HCT116 (cell line): ENCODE results near the gene RAP1GAP2. TPM values are rescaled to one million over a fixed set of nuclear protein-coding genes. Genes with fewer than 3 reads are reported as not detected.
A peak's percentile ranks its signal among the peaks of the same experiment; 100 is the strongest.

Experiments used
- ATAC-seq: fragments of 200-7000 bp; cut with Tn5 transposase; 2 replicates; pipeline ENCODE4 v1.9.1; 2020; ENCODE audit warnings: mild to moderate bottlenecking, moderate library complexity
- BruUV-seq: library from RNA; stranded (reverse); fragments of 400-500 nt; replicated peaks from 2 replicates; lab custom pipeline; 2021; lab: Mats Ljungman, UMichigan
- CTCF ChIA-PET: fragments of 300-600 bp; sonication (Branson Sonifier 250); formaldehyde crosslinking; loops from one replicate; lab custom pipeline; 2021; ENCODE audit warnings: antibody characterized with exemption; lab: Charles Lee
- POLR2A ChIA-PET: fragments of 300-600, 350-600 bp; sonication (Branson Sonifier 250); formaldehyde crosslinking; loops from one replicate; lab custom pipeline; 2021; ENCODE audit warnings: antibody characterized with exemption; lab: Charles Lee
- RAD21 ChIA-PET, 2 experiments: fragments of 300-600 bp; sonication (Branson Sonifier 250); formaldehyde crosslinking; loops; one replicate each; lab custom pipeline; 2023; ENCODE audit warnings: low total read pairs in 2 of 2; ENCODE audit not compliant: uncharacterized antibody in 2 of 2, unreplicated experiment in 2 of 2, low non-redundant PET in 1 of 2; lab: Charles Lee
- DNase-seq: peaks from one replicate; pipeline ENCODE4 v3.0.0-alpha.2; 2010; ENCODE audit warnings: low read depth, low spot score
- H2AFZ ChIP-seq: fragments of 200-600 bp; shearing (Covaris generic), sonication (generic); 2 replicates; pipeline ENCODE4 v1.6.1; 2017; ENCODE audit warnings: low read depth, mixed run types, mixed read lengths, antibody characterized with exemption, low read length; ENCODE audit not compliant: poor library complexity, severe bottlenecking
- H3K27ac ChIP-seq: 2 replicates; pipeline ENCODE4 v1.5.1; 2012; ENCODE audit warnings: low read depth, low read length
- H3K27me3 ChIP-seq: fragments of 200-600 bp; sonication (generic); 2 replicates; pipeline ENCODE4 v1.6.1; 2016; ENCODE audit warnings: mixed run types, low read length, mixed read lengths; ENCODE audit not compliant: insufficient read depth
- H3K36me3 ChIP-seq, 2 experiments: fragments of 200-500 bp in 1 of 2; fragments of 200-600 bp in 1 of 2; sonication (Bioruptor generic) in 1 of 2; sonication (generic) in 1 of 2; 2 replicates each; pipeline versions ENCODE4 v1.5.1 to v1.6.1; 2014 to 2016; ENCODE audit warnings: low read length in 2 of 2, inconsistent platforms in 1 of 2, mixed read lengths in 1 of 2, mixed run types in 1 of 2; ENCODE audit not compliant: insufficient read depth in 2 of 2, control insufficient read depth in 1 of 2
- H3K4me1 ChIP-seq, 2 experiments: fragments of 200-600 bp in 1 of 2; sonication (generic) in 1 of 2; 2 replicates each; pipeline versions ENCODE4 v1.5.1 to v1.6.1; 2012 to 2017; ENCODE audit warnings: low read length in 2 of 2, inconsistent platforms in 1 of 2, mild to moderate bottlenecking in 1 of 2, mixed read lengths in 1 of 2, mixed run types in 1 of 2, moderate library complexity in 1 of 2; ENCODE audit not compliant: insufficient read depth in 2 of 2, control insufficient read depth in 1 of 2
- H3K4me2 ChIP-seq: fragments of 200-600 bp; sonication (generic); 2 replicates; pipeline ENCODE4 v1.6.1; 2017; ENCODE audit warnings: mixed run types, low read length, mixed read lengths
- H3K4me3 ChIP-seq, 2 experiments: fragments of 200-600 bp in 1 of 2; sonication (generic) in 1 of 2; replicated peaks in 1 of 2; 2 replicates each; pipeline ENCODE4 v1.5.1; 2011 to 2016; ENCODE audit warnings: low read length in 2 of 2, control low read depth in 1 of 2, low read depth in 1 of 2, mild to moderate bottlenecking in 1 of 2, mixed read lengths in 1 of 2, mixed run types in 1 of 2
- H3K79me2 ChIP-seq: fragments of 200-600 bp; sonication (generic); 2 replicates; pipeline ENCODE4 v1.6.1; 2017; ENCODE audit warnings: mild to moderate bottlenecking, mixed run types, low read length, moderate library complexity, mixed read lengths; ENCODE audit not compliant: insufficient read depth
- H3K9ac ChIP-seq: fragments of 200-600 bp; sonication (generic); 2 replicates; pipeline ENCODE4 v1.6.1; 2016; ENCODE audit warnings: low read length, mixed read lengths
- H3K9me2 ChIP-seq: fragments of 200-600 bp; sonication (generic), shearing (Covaris generic); 2 replicates; pipeline ENCODE4 v1.6.1; 2017; ENCODE audit warnings: mixed run types, mild to moderate bottlenecking, moderate library complexity; ENCODE audit not compliant: insufficient read depth
- H3K9me3 ChIP-seq, 2 experiments: fragments of 200-500 bp in 1 of 2; fragments of 200-600 bp in 1 of 2; sonication (Bioruptor generic) in 1 of 2; sonication (generic) in 1 of 2; 2 replicates each; pipeline ENCODE4 v1.6.1; 2014 to 2017; ENCODE audit warnings: low read length in 2 of 2, mixed read lengths in 2 of 2, inconsistent platforms in 1 of 2, low read depth in 1 of 2, mild to moderate bottlenecking in 1 of 2, mixed run types in 1 of 2, moderate library complexity in 1 of 2; ENCODE audit not compliant: control insufficient read depth in 1 of 2, insufficient read depth in 1 of 2
- H4K20me1 ChIP-seq: fragments of 200-600 bp; sonication (generic), shearing (Covaris generic); 2 replicates; pipeline ENCODE4 v1.6.1; 2017; ENCODE audit warnings: mixed run types, mild to moderate bottlenecking, moderate library complexity; ENCODE audit not compliant: insufficient read depth
- CEBPB ChIP-seq: IDR thresholded peaks from 2 replicates; pipeline ENCODE4 v1.6.1; 2012; ENCODE audit warnings: low read depth
- CTCF ChIP-seq, 3 experiments: fragments of 200-600 bp in 1 of 3; sonication (generic) in 1 of 3; IDR thresholded peaks in 2 of 3; conservative IDR thresholded peaks in 1 of 3; 2 replicates each; pipeline ENCODE4 v1.5.1; 2012 to 2017; ENCODE audit warnings: low read depth in 2 of 3, low read length in 2 of 3, antibody characterized with exemption in 1 of 3, borderline replicate concordance in 1 of 3, control low read depth in 1 of 3, mild to moderate bottlenecking in 1 of 3, mixed read lengths in 1 of 3, mixed run types in 1 of 3, moderate library complexity in 1 of 3; ENCODE audit not compliant: insufficient read depth in 1 of 3
- ELF1 ChIP-seq: IDR thresholded peaks from 2 replicates; pipeline ENCODE4 v1.6.1; 2012; ENCODE audit warnings: low read depth, borderline replicate concordance
- EZH2phosphoT487 ChIP-seq: fragments of 200-600 bp; IDR thresholded peaks from 2 replicates; pipeline ENCODE4 v1.6.1; 2018; ENCODE audit warnings: antibody characterized with exemption, borderline replicate concordance
- FOSL1 ChIP-seq: IDR thresholded peaks from 2 replicates; pipeline ENCODE4 v1.6.1; 2012; ENCODE audit warnings: low read depth
- POLR2A ChIP-seq: IDR thresholded peaks from 2 replicates; pipeline ENCODE4 v1.7.0; 2011; ENCODE audit warnings: borderline replicate concordance; ENCODE audit not compliant: insufficient read depth, insufficient read length; ENCODE audit errors: extremely low read depth
- POLR2AphosphoS5 ChIP-seq: IDR thresholded peaks from 2 replicates; pipeline ENCODE4 v1.6.1; 2011; ENCODE audit warnings: mild to moderate bottlenecking, low read depth, low read length, moderate library complexity
- RAD21 ChIP-seq: IDR thresholded peaks from 2 replicates; pipeline ENCODE4 v1.6.1; 2012; ENCODE audit warnings: low read depth, mild to moderate bottlenecking
- SIN3A ChIP-seq: IDR thresholded peaks from 2 replicates; pipeline ENCODE4 v1.6.1; 2012; ENCODE audit warnings: low read depth
- SP1 ChIP-seq: IDR thresholded peaks from 2 replicates; pipeline ENCODE4 v1.6.1; 2012; ENCODE audit warnings: low read depth
- intact Hi-C: fragments of 100-400 bp; cut with micrococcal nuclease; formaldehyde crosslinking; loops from 2 replicates; pipeline ENCODE4 v1.10.0; 2022
- total RNA-seq: library from RNA; stranded (reverse); gene quantifications from one replicate; pipeline ENCODE4 v1.2.1, GENCODE V29; 2021; ENCODE audit not compliant: unreplicated experiment

Gene RAP1GAP2
- total RNA-seq, 1 experiment from 2014 or later, result 54.6 TPM

GRCh38 chr17:2867441-2868424, 71.5 kb downstream of the RAP1GAP2 start:
- ChIA-PET POLR2A (no interaction called here), CTCF (no interaction called here), RAD21 (no interaction called here)
- H3K36me3 ChIP-seq, result no peaks in the 10 kb centered on the region
- H3K9me2 ChIP-seq, result no peaks in the 10 kb centered on the region
- peaks cover 2 to 30% of the 10 kb centered on the region in 2 experiments; a peak in 3 of 4 replicates for H3K4me1 ChIP-seq
- no peak overlapping the region for H2AFZ ChIP-seq
- H3K27me3 ChIP-seq, result no peaks in the 10 kb centered on the region
- H4K20me1 ChIP-seq, result no peaks in the 10 kb centered on the region
- TF ChIP-seq POLR2AphosphoS5 (no peak), CTCF (IDR thresholded peaks at IDR 0.05 in 2 of 3, conservative IDR thresholded peaks at IDR 0.05 in 1 of 3; ENCODE audit: borderline replicate concordance in 1 of 3, insufficient read depth in 1 of 3, low read depth in 2 of 3, low read length in 2 of 3) (0 out of 6 replicates have a peak, but pooled peaks of 1 of the 3 experiments have one; percentile 13), SP1 (no peak)
- 0 out of 2 replicates have a peak, but pooled peaks have one; percentile 45 for ATAC-seq
- intact Hi-C loops, result no loop called here
- no peak for DNase-seq
- no TSS peak for BruUV-seq
- H3K79me2 ChIP-seq, result no peaks in the 10 kb centered on the region
- no peak overlapping the region for H3K9ac ChIP-seq
- H3K9me3 ChIP-seq, result no peaks in the 10 kb centered on the region
- H3K4me3 ChIP-seq, result no peak overlapping the region
- peak overlapping the region; percentile 17; the same call in 1 of the 2 replicates for H3K4me2 ChIP-seq
- H3K27ac ChIP-seq, result no peak overlapping the region

- ChIA-PET CTCF (no interaction called here), POLR2A (no interaction called here), RAD21 (no interaction called here)
- Histone ChIP-seq H3K9ac (no peak overlapping the region), H3K79me2 (no peaks in the 10 kb centered on the region), H4K20me1 (no peaks in the 10 kb centered on the region), H3K9me3 (no peaks in the 10 kb centered on the region), H3K4me3 (no peak overlapping the region), H3K27ac (no peak overlapping the region), H2AFZ (no peak overlapping the region), H3K9me2 (no peaks in the 10 kb centered on the region), H3K4me1 (peaks cover 2 to 30% of the 10 kb centered on the region in 2 experiments; a peak in 3 of 4 replicates), H3K27me3 (no peaks in the 10 kb centered on the region), H3K4me2 (no peak overlapping the region), H3K36me3 (no peaks in the 10 kb centered on the region)
- intact Hi-C loops, result no loop called here
- no TSS peak for BruUV-seq
- TF ChIP-seq RAD21, result no peak
- TF ChIP-seq EZH2phosphoT487, result no peak
- no peak for TF ChIP-seq ELF1
- TF ChIP-seq SIN3A, result no peak
- TF ChIP-seq FOSL1, result no peak
- no peak for TF ChIP-seq POLR2AphosphoS5
- TF ChIP-seq CTCF (IDR thresholded peaks at IDR 0.05 in 2 of 3, conservative IDR thresholded peaks at IDR 0.05 in 1 of 3; ENCODE audit: borderline replicate concordance in 1 of 3, insufficient read depth in 1 of 3, low read depth in 2 of 3, low read length in 2 of 3), result no peak
- TF ChIP-seq SP1, result no peak
- TF ChIP-seq POLR2A, result no peak
- no peak for TF ChIP-seq CEBPB
- no peak for ATAC-seq
- no peak for DNase-seq
Observed at GRCh38 chr17:2869604-2870003, 73.4 kb downstream of the RAP1GAP2 start.
